Epithelial cell of prostate (primary cell): Measurements from ENCODE around the gene SIRPG.
"Not testable (repeated sequence)": the region's sequence is repeated elsewhere in the genome, so short reads cannot be mapped to it uniquely, and the experiment has no call there.

Experiments
- DNase-seq: peaks from one replicate; pipeline ENCODE4 v3.0.0-alpha.2; 2011; ENCODE audit warnings: low read depth, low spot score
- H3K27ac ChIP-seq: fragments of 450-650 bp; 2 replicates; pipeline ENCODE4 v1.5.1; 2017; ENCODE audit warnings: mild to moderate bottlenecking

Gene SIRPG

GRCh38 chr20:1672728-1673127 lies 15.1 kb upstream of the SIRPG start:
- no peak overlapping the region for H3K27ac ChIP-seq
- no peak for DNase-seq

- no peak for DNase-seq
- H3K27ac ChIP-seq = no peak overlapping the region
These were observed 14.5 kb upstream of the SIRPG start for GRCh38 chr20:1671891-1672669.

GRCh38 chr20:1669304-1669703 lies 11.7 kb upstream of the SIRPG start:
- DNase-seq = no peak
- H3K27ac ChIP-seq = no peak overlapping the region

GRCh38 chr20:1667502-1668085 lies 10.0 kb upstream of the SIRPG start:
- H3K27ac ChIP-seq = no peak overlapping the region
- DNase-seq = no peak

- DNase-seq = no peak
- no peak overlapping the region for H3K27ac ChIP-seq
These were observed 9.2 kb upstream of the SIRPG start for GRCh38 chr20:1666802-1667201.

GRCh38 chr20:1665345-1665744 lies 7.8 kb upstream of the SIRPG start:
- H3K27ac ChIP-seq = no peak overlapping the region
- DNase-seq = no peak

- H3K27ac ChIP-seq = no peak overlapping the region
- no peak for DNase-seq
These were observed 7.3 kb upstream of the SIRPG start for GRCh38 chr20:1664911-1665310.

- H3K27ac ChIP-seq = no peak overlapping the region
These were observed 6.3 kb upstream of the SIRPG start for GRCh38 chr20:1663917-1664316.

GRCh38 chr20:1661542-1662299 lies 4.1 kb upstream of the SIRPG start:
- no peak for DNase-seq
- H3K27ac ChIP-seq = no peak overlapping the region

More at GRCh38 chr20:1663917-1664316, 6.3 kb upstream of the SIRPG start:
- peak; percentile 45 for DNase-seq

GRCh38 chr20:1660246-1660645 lies 2.7 kb upstream of the SIRPG start:
- no peak overlapping the region for H3K27ac ChIP-seq
- DNase-seq = no peak

- DNase-seq = no peak
- H3K27ac ChIP-seq = no peak overlapping the region
These were observed 735 bp downstream of the SIRPG start for GRCh38 chr20:1656844-1657243.

GRCh38 chr20:1654996-1655395 lies 2.6 kb downstream of the SIRPG start:
- DNase-seq = no peak
- H3K27ac ChIP-seq = no peak overlapping the region

- DNase-seq = no peak
- H3K27ac ChIP-seq = no peak overlapping the region
These were observed 4.6 kb downstream of the SIRPG start for GRCh38 chr20:1652960-1653359.

- DNase-seq = no peak
- H3K27ac ChIP-seq = no peak overlapping the region
These were observed 5.5 kb downstream of the SIRPG start for GRCh38 chr20:1652104-1652503.

GRCh38 chr20:1651268-1652058 lies 6.1 kb downstream of the SIRPG start:
- DNase-seq = no peak

GRCh38 chr20:1648101-1648500 lies 9.5 kb downstream of the SIRPG start:
- no peak for DNase-seq
- no peak overlapping the region for H3K27ac ChIP-seq

More at GRCh38 chr20:1651268-1652058, 6.1 kb downstream of the SIRPG start:
- no peak overlapping the region for H3K27ac ChIP-seq

GRCh38 chr20:1646975-1647431 lies 10.6 kb downstream of the SIRPG start:
- DNase-seq = no peak
- no peak overlapping the region for H3K27ac ChIP-seq

GRCh38 chr20:1644101-1644962 lies 13.2 kb downstream of the SIRPG start:
- no peak for DNase-seq
- no peak overlapping the region for H3K27ac ChIP-seq

- not testable (repeated sequence) for DNase-seq, H3K27ac ChIP-seq
These were observed 18.9 kb downstream of the SIRPG start for GRCh38 chr20:1638643-1639042.
